IPS-NIHi7 (cell line): ENCODE results near the gene ZNF189.
"Not testable (repeated sequence)": the region's sequence is repeated elsewhere in the genome, so short reads cannot be mapped to it uniquely, and the experiment has no call there.

Experiments used
- DNase-seq: peaks from one replicate; pipeline ENCODE4 v3.0.0; 2012; ENCODE audit warnings: mixed read lengths; ENCODE audit errors: extremely low spot score

The ZNF189 gene

GRCh38 chr9:101380295-101380694 is 18.4 kb upstream of the ZNF189 start:
- no peak for DNase-seq

DNA sequence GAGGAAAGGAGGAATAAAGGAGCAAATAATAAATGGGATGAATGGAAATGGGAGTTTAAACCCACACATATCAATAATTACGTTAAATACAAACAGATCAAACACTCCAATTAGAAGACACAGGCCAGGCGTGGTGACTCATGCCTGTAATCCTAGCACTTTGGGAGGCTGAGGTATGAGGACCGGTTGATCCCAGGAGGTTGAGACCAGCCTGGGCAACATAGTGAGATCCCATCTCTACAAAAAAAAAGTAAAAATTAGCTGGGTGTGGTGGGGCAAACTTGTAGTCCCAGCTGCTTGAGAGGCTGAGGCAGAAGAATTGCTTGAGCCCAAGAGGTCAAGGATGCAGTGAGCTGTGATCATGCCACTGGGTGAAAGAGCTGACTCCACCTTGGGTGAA is 17.5 kb upstream of the ZNF189 start:
- no peak for DNase-seq

DNA sequence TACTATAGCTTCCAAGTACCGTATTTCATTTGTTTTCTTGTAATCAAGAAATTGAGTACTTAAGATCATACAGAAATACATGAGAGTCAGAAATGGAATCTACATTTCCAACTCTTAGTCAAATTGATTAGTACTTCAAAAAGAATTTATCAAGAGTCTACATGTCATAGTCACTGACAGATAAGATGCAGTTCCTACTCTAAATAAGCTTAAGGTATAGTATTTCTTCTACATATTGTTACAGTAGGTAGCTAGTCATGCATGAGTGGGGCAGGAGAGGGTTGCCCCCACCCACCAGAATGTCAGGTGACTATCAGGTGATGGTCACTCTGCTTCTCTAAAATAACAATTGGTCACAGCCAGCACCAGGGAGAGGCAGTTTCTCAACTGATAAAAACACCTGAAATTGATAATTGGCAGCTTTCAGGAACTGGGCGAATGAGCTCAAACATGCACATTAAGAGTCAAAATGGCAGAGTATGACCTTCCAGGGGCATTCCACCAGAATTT is 16.8 kb upstream of the ZNF189 start:
- DNase-seq = no peak

- no peak for DNase-seq
These were observed 15.3 kb upstream of the ZNF189 start for GRCh38 chr9:101383361-101383760.

- DNase-seq = not testable (repeated sequence)
These were observed 13.6 kb upstream of the ZNF189 start, which contains the start of gene BAAT for GRCh38 chr9:101384873-101385536. TSS of gene BAAT (minus strand) at chr9:101385006. CDS start at chr9:101371404, 13,602 bp downstream.

GRCh38 chr9:101387871-101388506 is 10.7 kb upstream of the ZNF189 start:
- peak; percentile 28 for DNase-seq

DNA sequence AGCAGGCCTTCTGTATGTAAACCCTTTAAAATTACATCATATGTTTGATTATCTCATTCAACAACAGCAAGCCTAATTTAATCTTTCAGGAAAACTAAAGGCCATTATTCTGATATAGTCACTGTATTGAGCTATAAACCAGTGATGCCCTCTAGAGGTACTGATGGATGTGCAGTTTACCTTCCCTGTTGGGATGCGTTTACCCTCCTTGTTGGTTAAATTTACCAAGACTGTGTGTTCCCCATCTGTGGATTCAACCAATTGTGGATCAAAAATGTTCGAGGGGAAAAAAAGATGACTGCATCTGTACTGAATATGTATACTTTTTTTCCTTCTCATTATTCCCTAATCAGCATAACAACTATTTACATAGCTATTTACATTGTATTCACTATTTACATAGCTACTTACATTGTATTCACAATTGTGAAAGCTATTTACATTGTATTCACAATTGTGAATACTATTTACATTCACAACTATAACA is 10.1 kb upstream of the ZNF189 start:
- no peak for DNase-seq

- DNase-seq = no peak
These were observed 5.5 kb upstream of the ZNF189 start for GRCh38 chr9:101393135-101393534.

DNA sequence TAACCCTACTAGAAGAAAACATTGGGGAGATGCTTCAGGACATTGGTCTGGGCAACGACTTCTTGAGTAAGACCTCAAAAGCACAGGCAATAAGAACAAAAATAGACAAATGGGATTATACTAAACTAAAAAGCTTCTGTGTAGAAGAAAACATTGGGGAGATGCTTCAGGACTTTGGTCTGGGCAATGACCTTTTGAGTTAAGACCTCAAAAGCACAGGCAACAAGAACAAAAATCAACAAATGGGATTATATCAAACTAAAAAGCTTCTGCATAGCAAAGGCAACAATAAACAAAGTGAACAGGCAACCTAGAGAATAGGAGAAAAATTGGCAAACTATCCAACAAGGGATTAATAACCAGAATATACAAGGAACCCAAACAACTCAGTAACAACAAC is 4.0 kb upstream of the ZNF189 start:
- DNase-seq = no peak

- no peak for DNase-seq
These were observed 944 bp upstream of the ZNF189 start for GRCh38 chr9:101397746-101398067.

- DNase-seq = no peak
These were observed 435 bp downstream of the ZNF189 start for GRCh38 chr9:101398930-101399642.

DNA sequence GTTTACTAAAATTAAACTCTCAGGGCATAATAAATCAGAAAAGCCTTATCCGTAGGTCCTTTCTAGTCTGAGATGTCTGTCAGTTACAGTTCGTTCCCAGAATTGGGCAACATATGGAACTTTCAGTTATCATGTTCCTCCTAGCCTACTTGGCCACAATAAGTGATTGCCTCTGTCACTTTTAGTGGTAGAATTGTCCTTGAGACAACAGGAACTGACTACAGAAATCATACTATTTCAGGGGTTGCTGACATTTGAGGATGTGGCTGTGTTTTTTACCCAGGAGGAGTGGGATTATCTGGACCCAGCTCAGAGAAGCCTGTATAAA is 956 bp downstream of the ZNF189 start:
- DNase-seq = no peak

- no peak for DNase-seq
These were observed 1.5 kb downstream of the ZNF189 start for GRCh38 chr9:101400120-101400519.

- no peak for DNase-seq
These were observed 5.0 kb downstream of the ZNF189 start for GRCh38 chr9:101403516-101404285.

DNA sequence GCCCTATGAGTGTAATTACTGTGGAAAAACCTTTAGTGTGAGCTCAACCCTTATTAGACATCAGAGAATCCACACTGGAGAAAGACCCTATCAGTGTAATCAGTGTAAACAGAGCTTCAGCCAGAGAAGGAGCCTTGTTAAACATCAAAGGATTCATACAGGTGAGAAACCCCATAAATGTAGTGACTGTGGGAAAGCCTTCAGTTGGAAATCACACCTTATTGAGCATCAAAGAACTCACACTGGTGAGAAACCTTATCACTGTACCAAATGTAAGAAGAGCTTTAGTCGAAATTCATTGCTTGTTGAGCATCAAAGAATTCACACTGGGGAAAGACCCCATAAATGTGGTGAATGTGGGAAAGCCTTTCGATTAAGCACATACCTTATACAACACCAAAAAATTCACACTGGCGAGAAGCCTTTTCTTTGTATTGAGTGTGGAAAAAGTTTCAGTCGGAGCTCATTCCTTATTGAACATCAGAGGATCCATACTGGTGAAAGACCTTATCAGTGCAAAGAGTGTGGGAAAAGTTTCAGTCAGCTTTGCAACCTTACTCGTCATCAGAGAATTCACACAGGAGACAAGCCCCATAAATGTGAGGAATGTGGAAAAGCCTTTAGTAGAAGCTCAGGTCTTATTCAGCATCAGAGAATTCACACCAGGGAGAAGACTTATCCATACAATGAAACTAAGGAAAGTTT is 9.9 kb downstream of the ZNF189 start:
- no peak for DNase-seq

GRCh38 chr9:101409079-101409477 is 10.4 kb downstream of the ZNF189 start:
- no peak for DNase-seq

DNA sequence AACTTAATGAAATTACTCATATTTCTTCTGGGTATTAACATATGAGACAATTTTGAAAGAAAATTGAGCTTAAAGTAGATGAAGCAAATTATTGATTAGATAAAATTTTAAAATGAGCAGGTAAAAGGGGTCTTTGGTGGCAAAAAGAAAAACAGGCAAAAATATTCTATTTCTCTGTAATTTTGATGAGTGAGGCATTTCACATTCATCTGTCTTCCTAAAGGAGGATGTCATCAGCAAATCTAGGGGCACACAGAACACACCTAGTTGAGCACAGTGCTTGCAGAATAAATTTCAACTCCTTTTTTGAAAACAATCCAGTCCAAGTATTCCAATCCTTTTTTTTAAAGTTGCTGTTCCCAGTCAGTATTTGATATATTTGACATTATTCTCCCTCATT is 16.2 kb downstream of the ZNF189 start:
- no peak for DNase-seq

DNA sequence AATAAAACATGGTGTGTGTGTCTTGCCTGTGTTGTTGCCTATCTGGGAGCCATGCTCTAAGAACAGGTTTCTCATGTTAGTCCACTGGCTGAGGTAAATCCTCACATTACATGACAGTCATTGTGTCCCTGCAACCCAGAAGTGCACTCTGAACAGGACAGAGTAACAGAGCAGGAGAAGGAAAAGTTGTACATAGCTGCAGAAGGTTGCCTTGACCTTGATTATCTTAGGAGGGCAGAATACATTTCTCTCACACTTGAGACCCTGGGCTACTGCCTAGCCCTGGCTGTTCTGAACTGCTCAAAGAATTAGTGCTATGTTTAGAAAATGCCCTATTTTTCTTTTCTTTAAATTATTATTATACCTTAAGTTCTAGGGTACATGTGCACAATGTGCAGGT is 16.9 kb downstream of the ZNF189 start:
- DNase-seq = no peak

DNA sequence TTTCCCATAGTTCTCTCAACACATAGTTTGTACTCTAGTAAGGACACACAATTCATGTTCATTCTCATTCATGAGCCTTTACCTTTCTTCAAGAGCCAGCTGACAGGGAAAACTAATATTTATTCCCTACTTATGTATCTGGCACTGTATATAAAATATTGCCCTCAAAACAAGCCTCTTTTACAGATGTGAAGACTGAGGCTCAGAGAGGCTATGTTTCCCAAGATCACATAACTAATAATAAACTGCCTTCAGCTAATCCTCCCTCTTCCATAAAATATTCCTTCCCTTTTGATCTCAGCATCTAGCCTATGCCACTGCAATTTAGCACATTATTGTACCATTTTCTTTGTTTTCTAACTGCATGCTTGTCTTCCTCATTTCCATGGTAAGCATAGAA is 18.7 kb downstream of the ZNF189 start:
- no peak for DNase-seq

GRCh38 chr9:101417977-101418376 is 19.3 kb downstream of the ZNF189 start:
- no peak for DNase-seq
